GM18907 (cell line): ENCODE measurements around the gene H2BK1.

Source experiments
- ATAC-seq: cut with Tn5 transposase; IDR thresholded peaks from one replicate; pipeline ENCODE4 v1.9.1; 2021; ENCODE audit warnings: mild to moderate bottlenecking, moderate library complexity; ENCODE audit not compliant: unreplicated experiment

The H2BK1 gene

DNA sequence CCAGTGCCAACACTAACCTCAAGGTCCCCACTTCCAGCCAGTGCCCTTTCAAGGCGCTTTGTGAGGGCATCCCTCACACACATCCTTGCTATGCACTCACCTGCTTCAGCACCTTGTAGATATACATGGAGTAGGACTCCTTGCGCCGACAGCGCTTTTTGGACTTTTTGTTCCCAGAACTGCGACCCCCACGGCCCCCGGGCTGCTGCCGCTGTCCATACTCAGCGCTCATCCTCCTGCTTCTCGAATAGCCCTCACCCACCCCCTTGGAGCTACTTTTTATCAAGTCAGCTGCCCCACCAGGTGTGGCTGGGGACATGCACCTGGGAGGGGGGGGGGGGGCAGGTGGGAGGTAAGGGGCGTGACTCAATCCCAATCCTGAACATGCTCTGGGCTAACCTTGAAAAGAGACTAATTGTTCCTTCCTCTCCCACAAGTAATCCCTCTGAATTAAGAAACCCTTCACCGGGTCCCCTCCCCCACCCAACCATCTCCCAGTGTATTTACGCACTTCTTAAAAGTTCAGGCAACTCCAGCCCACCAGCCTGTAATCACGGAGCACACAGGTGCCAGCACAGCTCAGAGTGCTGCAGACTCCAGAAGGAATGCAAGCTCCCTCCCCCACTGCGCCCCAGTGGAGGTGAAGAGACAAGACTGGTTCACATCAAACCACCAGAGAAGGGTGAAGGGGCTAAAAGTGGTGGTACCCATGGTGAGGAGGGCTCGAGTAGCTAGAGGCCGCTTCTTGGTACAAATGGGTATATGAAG lies at the start of gene H2BK1:
H2BK1 (minus strand) TSS at position 402 of the 768 bp plus-strand sequence; CDS start at position 232, 170 bp downstream.
- ATAC-seq, result no peak

DNA sequence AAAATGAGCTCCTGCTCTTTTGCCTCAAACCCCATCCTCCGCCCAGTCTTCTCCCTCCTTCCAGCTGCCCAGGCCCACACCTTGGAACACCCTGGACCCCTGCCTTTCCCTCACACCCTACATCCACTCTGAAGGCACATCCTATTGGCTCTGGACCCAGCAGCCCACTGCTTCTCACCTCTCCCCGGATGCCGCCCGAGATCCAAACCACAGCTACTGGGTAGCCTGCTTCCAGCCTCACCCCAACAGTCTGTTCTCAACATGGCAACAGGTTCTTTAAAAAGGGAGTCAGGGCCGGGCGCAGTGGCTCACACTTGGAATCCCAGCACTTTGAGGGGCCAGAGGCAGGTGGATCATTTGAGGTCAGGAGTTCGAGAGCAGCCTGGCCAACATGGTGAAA lies 47.7 kb upstream of the H2BK1 start:
- no peak for ATAC-seq

DNA sequence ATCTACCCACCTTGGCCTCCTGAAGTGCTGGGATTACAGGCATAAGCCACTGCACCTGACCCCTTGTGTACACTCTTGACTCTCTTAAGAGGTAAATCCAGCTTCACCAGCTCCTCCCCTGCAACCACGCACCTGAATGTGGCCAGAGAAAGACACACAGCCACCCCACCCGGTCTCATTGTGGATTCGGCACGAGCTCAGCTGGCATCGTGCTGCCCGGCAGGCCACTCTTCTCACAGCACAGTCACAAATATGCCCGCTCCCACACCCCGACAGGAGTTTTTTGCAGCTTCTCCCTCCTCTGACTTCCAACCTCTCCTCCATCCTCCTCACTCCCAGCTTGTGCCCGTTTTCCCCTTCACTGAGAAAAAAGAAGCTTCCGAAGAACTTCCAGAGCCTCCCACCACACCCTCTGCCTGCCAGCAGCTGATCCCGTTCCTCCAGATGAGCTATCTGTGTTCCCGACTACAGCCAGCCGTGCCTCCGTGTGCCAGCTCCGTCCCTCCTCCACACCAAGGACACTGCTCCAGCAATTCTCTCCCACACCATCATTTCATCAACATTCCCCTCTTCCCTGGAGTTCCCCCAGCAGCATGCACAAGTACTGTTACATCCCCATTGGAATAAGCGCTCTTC lies 46.2 kb upstream of the H2BK1 start:
- no peak for ATAC-seq

GRCh38 chr7:151255390-151255789 lies 45.1 kb upstream of the H2BK1 start:
- no peak for ATAC-seq

DNA sequence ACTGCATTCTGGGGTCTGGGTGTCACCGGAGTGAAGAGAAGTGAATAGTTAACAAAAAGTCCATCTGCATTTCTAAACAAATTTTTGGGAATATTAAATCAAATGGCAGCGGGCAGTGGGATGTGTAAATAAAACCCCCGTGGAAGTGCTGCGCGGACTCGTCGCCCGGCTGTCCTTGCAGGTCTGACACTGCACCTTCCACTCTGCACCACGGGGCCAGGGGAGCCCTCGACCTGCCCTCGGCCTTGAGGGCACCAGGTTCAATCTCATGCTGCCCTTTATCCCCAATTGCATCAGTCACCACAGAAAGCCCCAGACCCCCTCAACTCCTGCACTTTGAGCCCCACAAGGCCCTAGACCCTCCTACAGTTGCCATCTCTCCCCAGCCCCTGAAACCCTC lies 44.6 kb upstream of the H2BK1 start:
- no peak for ATAC-seq

DNA sequence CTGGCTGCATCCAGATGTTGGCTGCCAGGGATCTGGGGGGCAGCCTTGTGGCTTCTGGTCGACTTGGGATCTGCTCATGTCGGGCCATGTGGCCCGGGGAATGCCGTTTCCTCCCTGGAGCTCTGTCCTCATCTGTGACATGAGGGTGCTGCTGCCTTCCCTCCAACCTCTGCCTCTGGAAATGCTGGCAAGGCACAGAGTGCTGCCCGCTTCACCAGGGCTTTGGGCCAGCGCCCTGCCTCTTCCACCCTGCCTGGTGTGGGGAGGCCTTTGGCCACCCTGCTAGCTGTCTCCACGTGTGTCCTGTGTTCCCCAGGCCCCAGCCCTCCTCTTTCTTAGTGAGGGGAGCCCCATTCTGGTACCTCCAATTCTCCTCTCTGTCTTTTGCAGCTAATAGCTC lies 44.0 kb upstream of the H2BK1 start:
- no peak for ATAC-seq

GRCh38 chr7:151252961-151253711 lies 42.8 kb upstream of the H2BK1 start:
- ATAC-seq, result no peak

DNA sequence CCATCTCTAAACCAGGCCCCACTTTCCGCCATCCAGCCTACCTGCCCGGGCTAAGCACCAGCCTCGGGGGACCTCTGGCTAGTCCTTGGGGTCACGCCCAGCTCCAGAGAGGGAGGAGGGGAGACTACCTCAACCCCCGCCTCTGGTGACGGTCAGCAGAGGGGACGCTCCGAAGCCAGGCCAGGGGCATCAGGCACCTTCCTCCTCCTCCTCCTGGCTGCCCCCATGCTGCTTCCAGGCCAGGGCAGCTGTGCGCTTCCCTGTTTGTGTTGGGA lies 42.2 kb upstream of the H2BK1 start:
- no peak for ATAC-seq

DNA sequence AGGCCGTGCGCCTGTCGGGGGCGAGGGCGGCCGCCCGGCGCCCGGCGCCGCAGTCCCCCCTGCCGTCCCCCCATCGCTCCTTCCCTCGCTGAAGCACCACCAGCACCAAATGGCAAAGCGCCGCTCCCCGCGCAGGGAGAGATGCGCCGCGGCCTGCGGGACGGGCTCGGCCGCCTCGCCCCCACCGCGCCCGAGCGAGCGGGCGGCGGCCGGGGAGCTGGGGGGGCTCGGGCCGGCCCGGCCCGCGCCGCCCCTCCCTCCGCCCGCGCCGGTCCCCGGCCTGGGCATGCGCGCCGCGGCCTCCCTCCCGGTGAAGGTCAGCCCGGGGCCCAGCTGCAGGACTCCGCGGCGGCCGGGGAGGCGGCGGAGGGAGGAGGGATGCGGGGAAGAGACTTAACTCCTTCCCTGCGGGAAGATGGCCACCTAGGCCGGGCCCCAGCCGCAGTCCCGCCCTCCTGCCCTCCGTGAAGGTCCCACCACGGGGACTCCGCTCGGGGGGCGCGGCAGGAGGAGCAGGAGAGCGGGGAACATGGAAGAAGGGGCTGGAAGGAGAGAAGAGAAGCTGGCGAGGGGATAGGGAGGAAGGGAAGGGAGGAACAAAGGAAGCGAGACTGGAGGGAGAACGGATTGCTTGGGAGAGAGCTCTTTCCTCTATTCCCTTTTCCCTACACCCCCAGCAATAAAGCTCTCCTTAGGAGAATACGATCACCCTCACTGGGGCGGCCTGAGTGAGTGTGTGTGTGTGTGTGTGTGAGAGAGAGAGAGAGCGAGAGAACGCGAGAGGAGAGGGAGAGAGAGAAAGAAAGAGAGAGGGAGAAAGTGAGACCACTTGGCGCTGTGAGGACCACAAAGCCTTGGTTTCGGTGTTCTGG lies 41.6 kb upstream of the H2BK1 start:
- no peak for ATAC-seq

DNA sequence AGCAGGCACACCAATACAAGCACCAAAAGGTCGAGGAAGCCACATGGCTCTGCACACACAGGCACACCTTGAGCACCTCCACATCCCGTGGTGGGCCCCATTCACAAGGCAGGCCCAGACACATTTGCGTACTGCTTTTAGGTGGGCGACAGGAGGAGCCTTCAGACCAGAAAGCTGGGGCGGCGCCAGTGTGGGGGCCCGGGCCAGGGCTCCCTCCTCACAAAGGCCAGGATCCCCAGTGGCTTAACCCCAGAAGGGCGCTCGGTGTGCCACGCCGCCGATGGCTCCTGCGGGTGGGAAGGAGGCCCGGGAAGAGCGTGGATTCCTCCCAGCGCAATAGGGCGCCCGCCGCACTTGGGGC lies 41.0 kb upstream of the H2BK1 start:
- no peak for ATAC-seq

GRCh38 chr7:151250181-151251132 lies 40.2 kb upstream of the H2BK1 start:
- ATAC-seq, result no peak

- no peak for ATAC-seq
Observed at GRCh38 chr7:151249732-151250072, 39.4 kb upstream of the H2BK1 start.

DNA sequence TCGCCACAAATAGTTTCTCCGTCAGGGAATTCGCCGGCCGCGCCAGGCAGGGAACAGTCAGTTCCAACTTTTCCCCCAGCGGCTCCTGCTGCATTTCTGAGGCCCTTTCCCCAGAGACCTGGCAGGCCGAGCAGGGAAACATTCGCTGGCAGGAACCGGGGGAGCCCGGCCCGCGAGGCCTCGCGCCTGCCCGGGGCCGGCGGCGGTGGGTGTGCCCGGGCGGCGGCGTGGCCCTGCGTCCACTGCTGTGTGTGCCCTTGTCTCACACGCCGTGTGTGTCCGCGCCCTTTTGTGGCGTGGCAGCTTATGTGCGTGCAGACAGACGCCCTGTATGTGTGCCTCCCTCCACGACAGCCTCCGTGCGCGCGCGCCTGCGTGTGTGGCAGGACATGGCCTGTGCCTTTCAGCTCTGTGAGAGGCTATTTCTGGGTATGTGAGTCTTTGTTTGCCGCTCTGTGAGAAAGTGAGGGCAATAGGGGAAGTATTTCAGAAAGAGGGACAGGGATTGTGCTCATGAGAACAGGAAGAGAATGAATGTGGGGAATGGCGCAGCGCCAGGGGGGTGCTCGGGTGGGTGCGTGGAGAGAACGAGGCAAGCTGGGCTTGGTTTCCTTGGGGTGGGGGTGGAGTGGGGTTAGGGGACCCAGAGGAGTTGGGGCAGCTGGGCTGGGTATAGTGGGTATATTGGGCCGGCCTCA lies 38.9 kb upstream of the H2BK1 start:
- no peak for ATAC-seq

GRCh38 chr7:151248346-151249033 lies 38.2 kb upstream of the H2BK1 start, which contains the start of gene SMARCD3:
SMARCD3 (minus strand) TSS chr7:151248694; CDS start chr7:151248562, 132 bp downstream.
- no peak for ATAC-seq

DNA sequence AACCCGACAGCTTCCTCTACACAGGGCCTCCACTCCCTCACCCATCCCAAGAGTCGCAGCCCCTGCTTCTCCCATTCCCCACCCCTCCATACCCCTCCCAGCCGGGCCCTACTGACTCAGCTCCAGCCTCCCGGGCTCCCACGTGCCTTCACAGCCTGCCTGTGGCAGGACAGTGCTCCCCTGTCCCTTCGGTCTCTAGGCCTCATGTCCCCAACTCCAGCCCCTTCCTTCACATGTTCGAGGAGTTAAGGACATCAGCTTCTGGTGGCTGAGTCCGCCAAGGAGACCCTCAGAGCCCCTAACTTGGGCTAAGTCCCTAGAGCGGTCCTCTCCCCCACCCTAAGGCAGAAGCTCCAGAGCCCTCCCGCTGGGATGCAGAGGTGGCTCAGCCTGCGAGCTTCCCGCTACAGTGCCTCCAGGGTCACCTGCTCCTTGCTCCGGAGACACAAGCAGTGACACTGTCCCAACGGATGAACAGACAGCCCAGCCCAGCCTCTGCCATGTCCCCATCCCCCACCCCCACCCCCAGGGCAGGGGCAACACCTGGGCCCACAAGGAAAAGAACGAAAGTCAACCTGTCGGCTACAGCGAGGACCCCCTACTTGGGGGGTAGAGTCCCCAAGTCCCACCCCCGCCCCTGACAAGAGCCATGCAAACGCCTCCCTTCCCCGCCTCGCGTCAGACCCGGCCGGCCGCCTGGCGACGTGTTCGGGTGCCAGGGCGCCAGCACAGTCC lies 37.5 kb upstream of the H2BK1 start:
- ATAC-seq, result no peak

DNA sequence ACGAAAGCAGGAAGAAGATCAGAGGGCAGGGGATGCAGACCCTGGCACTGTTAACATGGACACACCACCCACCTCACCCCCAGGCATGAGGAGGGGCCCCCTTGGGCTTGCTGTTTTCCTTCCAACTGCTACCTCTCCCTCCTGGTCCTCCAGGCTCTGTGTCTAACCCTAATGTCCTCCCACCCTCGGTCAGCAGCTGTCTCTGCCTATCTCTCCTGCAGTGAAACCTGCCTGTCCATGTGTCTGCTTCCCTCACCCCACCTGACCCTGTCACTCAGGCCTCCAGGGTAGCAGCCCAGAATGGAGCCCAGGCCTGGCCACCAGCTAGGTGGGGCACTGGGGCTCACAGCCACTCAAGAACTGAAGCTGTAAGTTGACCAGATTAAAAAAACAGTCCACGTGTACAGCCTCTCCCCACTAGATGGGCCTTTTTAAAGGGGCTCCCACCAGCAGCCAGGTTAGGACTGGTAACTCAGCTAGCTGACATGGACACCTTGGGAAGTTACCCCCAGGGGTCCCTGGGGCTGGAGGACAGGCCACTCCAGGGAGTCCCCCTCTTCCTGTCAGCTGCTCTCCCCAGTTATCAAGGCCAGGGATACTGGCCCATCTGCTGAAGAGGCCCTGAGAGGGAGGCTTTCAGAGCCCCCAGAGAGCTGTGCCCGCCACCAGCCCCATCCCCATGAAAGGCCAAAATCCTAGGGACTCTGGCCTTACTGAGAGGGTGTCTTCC lies 36.7 kb upstream of the H2BK1 start:
- ATAC-seq, result no peak

DNA sequence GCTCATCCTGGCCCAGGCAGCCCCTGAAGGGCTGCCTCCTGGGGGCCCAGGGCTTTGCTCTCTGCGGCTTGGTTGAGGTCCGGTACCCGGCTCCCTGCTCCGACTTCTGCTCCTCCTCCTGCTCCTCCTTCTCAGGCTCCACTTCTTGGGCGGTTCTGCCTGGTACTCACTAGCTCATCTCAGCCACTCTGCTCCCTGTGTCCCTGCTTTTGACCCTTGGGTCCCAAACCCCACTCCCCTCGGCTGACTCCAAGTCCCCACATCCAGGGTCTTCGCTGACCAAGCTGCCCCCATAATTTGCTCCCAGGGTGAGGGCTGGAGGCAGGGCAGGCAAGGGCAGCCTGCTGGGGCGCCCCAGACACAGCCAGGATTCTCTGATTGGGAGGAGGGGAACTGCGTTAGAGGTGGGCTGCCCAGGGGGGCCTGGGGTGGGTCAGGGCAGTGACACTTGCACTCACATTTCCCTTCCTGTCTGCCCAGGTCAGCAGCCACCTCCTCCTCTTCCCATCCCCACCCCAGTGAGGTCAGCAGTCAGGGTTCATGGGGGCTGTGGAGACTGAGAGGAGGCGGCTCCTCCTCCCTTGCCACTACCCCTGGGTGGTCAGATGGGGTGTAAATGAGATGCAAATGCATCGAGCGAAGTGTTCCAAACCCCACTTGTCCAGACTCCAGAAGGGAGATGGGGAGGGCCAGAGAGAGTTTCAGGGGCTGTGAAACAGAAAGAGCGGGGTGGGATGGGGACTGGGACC lies 36.0 kb upstream of the H2BK1 start:
- ATAC-seq, result no peak
